ENCODE data around the gene PPIF.

PPIF gene

GRCh38 chr10:79393221-79393923, 46.1 kb downstream of the PPIF start:
- Mint-ChIP-seq H3K27me3 (peaks cover 3% of the 10 kb centered on the region), H3K4me1 (peaks cover 12% of the 10 kb centered on the region), H3K4me3 (no peak overlapping the region), H3K27ac (no peak overlapping the region), H3K9me3 (no peaks in the 10 kb centered on the region), H3K36me3 (peaks cover 2% of the 10 kb centered on the region)
- ATAC-seq (ENCODE audit: low read depth) (no peak), DNase-seq (ENCODE audit: low spot score in 2 of 2) (no peak)

DNA sequence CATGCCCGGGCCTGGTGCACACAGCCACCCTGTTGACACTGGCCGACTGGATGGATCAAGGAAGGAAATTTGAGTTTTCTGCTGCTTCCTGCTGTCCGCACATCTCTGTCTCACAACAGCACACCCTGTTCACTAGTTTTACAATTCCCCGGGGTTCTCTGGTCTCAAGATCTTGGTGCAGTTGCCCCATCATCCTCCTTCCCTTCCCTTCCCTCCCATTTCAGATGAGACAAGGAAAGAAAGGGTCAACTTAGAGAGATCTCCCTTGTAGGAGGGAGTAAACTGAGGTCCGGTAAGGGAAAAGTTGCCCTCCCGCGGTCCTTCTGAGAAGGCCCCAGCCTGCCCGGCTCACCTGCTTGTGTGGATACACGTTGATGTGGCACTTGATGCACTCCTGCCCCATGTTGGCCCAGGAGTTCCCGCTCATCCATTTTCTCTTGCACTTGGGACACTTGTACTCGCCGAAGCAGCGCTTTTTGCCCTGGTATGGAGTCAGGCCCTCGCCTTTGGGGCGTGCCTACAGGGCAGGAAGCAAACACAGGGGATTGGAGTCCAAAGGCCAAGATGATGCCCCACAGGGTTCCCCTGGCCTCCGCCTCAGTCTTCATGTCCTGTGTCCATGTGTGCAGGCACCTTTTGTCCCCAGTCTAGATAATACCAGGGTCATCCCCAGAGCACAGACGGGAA, 46.8 kb downstream of the PPIF start:
- Mint-ChIP-seq H3K4me3 (no peak overlapping the region), H3K27me3 (peaks cover 3% of the 10 kb centered on the region), H3K9me3 (no peaks in the 10 kb centered on the region), H3K27ac (no peak overlapping the region), H3K36me3 (peaks cover 2% of the 10 kb centered on the region), H3K4me1 (peaks cover 6% of the 10 kb centered on the region)
- DNase-seq (ENCODE audit: low spot score in 2 of 2): no peak
- ATAC-seq (ENCODE audit: low read depth): no peak

GRCh38 chr10:79394664-79395063, 47.4 kb downstream of the PPIF start:
- H3K36me3 Mint-ChIP-seq: peaks cover 2% of the 10 kb centered on the region
- H3K27me3 Mint-ChIP-seq: peaks cover 3% of the 10 kb centered on the region
- peaks cover 3% of the 10 kb centered on the region for H3K4me1 Mint-ChIP-seq
- H3K9me3 Mint-ChIP-seq: no peaks in the 10 kb centered on the region
- no peak overlapping the region for H3K27ac Mint-ChIP-seq
- no peak for DNase-seq (ENCODE audit: low spot score in 2 of 2)
- H3K4me3 Mint-ChIP-seq: no peak overlapping the region
- no peak for ATAC-seq (ENCODE audit: low read depth)

DNA sequence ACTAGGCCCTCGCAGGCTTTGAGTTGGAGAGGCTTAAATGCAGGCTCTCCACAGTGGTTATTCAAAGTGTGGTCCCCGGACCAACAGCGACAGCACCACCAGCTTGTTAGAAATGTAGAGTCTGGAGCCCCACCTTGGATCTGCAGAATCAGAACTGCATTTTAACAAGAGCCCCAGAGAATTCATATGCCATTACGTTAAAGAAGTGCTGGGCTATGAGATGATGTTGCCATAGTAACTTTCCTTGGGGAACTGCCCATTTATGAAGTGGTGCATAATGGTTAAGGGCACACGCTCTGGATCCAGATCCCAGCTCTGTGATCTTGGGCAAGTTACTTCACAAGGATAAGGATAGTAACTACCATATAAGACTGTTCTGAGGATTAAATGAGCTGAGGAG, 49.3 kb downstream of the PPIF start:
- Mint-ChIP-seq H3K9me3 (no peaks in the 10 kb centered on the region), H3K4me1 (no peaks in the 10 kb centered on the region), H3K36me3 (peaks cover 2% of the 10 kb centered on the region)

GRCh38 chr10:79397051-79397450, 49.8 kb downstream of the PPIF start:
- peaks cover 3% of the 10 kb centered on the region for H3K27me3 Mint-ChIP-seq
- no peak for ATAC-seq (ENCODE audit: low read depth)
- no peaks in the 10 kb centered on the region for H3K9me3 Mint-ChIP-seq
- DNase-seq (ENCODE audit: low spot score in 2 of 2): no peak
- no peak overlapping the region for H3K27ac Mint-ChIP-seq
- H3K36me3 Mint-ChIP-seq: peaks cover 2% of the 10 kb centered on the region
- no peak overlapping the region for H3K4me3 Mint-ChIP-seq
- no peaks in the 10 kb centered on the region for H3K4me1 Mint-ChIP-seq

More for the DNA sequence above, 49.3 kb downstream of the PPIF start:
- Mint-ChIP-seq H3K4me3 (no peak overlapping the region), H3K27me3 (peaks cover 3% of the 10 kb centered on the region), H3K27ac (no peak overlapping the region)
- DNase-seq (ENCODE audit: low spot score in 2 of 2) (no peak), ATAC-seq (ENCODE audit: low read depth) (no peak)

DNA sequence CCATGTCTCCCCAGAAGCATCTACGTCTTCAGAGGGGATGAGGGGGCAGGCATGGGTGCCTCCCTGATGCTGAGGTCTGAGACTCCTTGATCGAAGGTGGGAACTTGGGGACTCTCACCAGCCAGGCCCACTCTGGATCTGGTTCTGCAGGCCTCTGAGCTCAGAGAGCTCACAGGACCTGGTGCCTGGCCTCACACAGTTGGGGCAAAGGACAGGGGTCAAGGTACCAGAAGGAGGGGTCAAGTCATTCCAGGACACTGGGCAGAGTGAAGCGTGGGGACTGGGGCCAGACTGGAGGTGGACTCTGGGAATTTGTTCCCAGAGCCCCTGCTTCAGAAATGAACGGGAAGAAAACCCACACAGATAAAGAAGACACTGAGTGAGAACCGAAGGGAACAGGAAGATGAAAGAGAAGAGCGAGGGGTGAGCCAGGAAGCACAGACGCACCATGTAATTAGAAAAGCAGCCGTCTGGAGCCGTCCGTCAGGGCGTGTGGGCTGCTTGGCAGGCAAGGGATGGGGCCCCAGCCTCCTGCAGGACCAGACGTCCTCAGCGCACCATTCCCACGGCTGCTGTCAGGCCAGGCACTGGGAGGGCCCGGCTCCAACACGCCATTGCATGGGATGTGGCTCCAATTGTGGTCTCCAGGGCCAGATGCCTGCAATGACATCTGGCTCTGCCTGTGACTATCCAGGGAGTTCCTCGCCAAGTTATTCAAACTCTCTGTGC, 50.5 kb downstream of the PPIF start:
- H3K27me3 Mint-ChIP-seq: peaks cover under 1% of the 10 kb centered on the region
- ATAC-seq (ENCODE audit: low read depth) (no peak), DNase-seq (ENCODE audit: low spot score in 2 of 2) (no peak)
- H3K4me3 Mint-ChIP-seq: no peak overlapping the region
- no peaks in the 10 kb centered on the region for H3K9me3 Mint-ChIP-seq
- H3K4me1 Mint-ChIP-seq: no peaks in the 10 kb centered on the region
- no peak overlapping the region for H3K27ac Mint-ChIP-seq
- peaks cover 2% of the 10 kb centered on the region for H3K36me3 Mint-ChIP-seq

GRCh38 chr10:79398642-79399041, 51.4 kb downstream of the PPIF start:
- Mint-ChIP-seq H3K4me3 (no peak overlapping the region), H3K36me3 (peaks cover 2% of the 10 kb centered on the region), H3K9me3 (no peaks in the 10 kb centered on the region), H3K4me1 (peaks cover 2% of the 10 kb centered on the region), H3K27me3 (peaks cover 6% of the 10 kb centered on the region), H3K27ac (no peak overlapping the region)
- ATAC-seq (ENCODE audit: low read depth) (no peak), DNase-seq (ENCODE audit: low spot score in 2 of 2) (no peak)

GRCh38 chr10:79399223-79399831, 52.1 kb downstream of the PPIF start:
- Mint-ChIP-seq H3K36me3 (peaks cover 2% of the 10 kb centered on the region), H3K9me3 (no peaks in the 10 kb centered on the region), H3K4me3 (no peak overlapping the region), H3K27me3 (peaks cover 8% of the 10 kb centered on the region), H3K27ac (no peak overlapping the region), H3K4me1 (peaks cover 2% of the 10 kb centered on the region)
- ATAC-seq (ENCODE audit: low read depth) (no peak), DNase-seq (ENCODE audit: low spot score in 2 of 2) (no peak)

DNA sequence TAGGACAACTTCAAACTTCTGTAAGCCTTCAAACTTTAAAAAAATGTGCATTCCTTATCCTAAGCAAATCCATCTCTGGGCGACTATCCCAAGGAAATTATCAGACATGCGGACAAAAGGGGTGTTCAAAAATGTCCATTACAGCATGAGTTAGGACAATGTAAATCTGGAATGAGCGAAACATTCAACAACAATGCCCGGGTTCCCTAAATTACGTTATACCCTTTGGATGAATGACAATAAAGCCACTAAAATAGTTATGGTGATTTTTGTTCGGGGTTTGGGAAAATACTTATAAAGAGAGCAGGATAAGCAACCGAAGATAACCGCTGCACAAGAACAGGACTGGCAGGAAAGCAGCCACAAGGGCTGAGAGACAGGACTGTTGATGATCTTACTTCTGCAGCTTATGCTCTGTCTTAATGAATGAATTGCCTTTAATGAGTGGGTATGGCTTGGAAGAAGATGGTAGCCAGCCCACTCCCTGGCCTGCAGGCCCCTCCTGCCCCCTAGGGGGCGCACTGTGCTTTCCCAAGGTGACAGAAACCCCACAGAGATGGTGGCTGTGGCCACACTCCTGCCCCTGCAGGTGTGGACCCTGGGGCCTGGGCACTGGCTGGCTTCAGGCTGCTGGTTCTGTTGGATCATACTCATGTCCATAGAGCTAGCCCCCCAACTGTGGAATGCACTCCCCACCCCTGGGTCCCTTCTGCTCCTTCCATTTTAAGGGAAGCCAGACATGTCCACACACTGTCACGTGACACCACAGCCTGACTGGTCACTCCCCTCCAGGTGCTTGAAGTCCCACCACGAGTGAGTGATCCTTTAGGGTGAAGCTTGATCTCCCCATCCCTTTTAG, 53.1 kb downstream of the PPIF start:
- Mint-ChIP-seq H3K4me3 (no peak overlapping the region), H3K27ac (no peak overlapping the region), H3K4me1 (peaks cover 2% of the 10 kb centered on the region), H3K9me3 (no peaks in the 10 kb centered on the region), H3K36me3 (peaks cover 2% of the 10 kb centered on the region), H3K27me3 (peaks cover 10% of the 10 kb centered on the region)
- peak in 1 of 2 donors; percentile 17 for DNase-seq (ENCODE audit: low spot score in 2 of 2)
- ATAC-seq (ENCODE audit: low read depth): peak; percentile 29

- Mint-ChIP-seq H3K27ac (no peak overlapping the region), H3K27me3 (peaks cover 10% of the 10 kb centered on the region), H3K4me3 (no peak overlapping the region), H3K36me3 (peaks cover 2% of the 10 kb centered on the region), H3K9me3 (no peaks in the 10 kb centered on the region), H3K4me1 (peaks cover 2% of the 10 kb centered on the region)
- no peak for ATAC-seq (ENCODE audit: low read depth)
- no peak for DNase-seq (ENCODE audit: low spot score in 2 of 2)
These were observed 54.0 kb downstream of the PPIF start for GRCh38 chr10:79401015-79401921.

GRCh38 chr10:79402625-79402946, 55.3 kb downstream of the PPIF start:
- H3K4me1 Mint-ChIP-seq: peaks cover 2% of the 10 kb centered on the region
- DNase-seq (ENCODE audit: low spot score in 2 of 2): no peak
- H3K27me3 Mint-ChIP-seq: peaks cover 10% of the 10 kb centered on the region
- peaks cover 2% of the 10 kb centered on the region for H3K36me3 Mint-ChIP-seq
- ATAC-seq (ENCODE audit: low read depth): no peak
- H3K9me3 Mint-ChIP-seq: no peaks in the 10 kb centered on the region
- H3K4me3 Mint-ChIP-seq: no peak overlapping the region
- H3K27ac Mint-ChIP-seq: no peak overlapping the region

- H3K27ac Mint-ChIP-seq: no peak overlapping the region
- no peak overlapping the region for H3K4me3 Mint-ChIP-seq
- DNase-seq (ENCODE audit: low spot score in 2 of 2) (no peak), ATAC-seq (ENCODE audit: low read depth) (no peak)
- peaks cover 10% of the 10 kb centered on the region for H3K27me3 Mint-ChIP-seq
- H3K4me1 Mint-ChIP-seq: peaks cover 2% of the 10 kb centered on the region
- H3K9me3 Mint-ChIP-seq: no peaks in the 10 kb centered on the region
- peaks cover 2% of the 10 kb centered on the region for H3K36me3 Mint-ChIP-seq
These were observed 55.7 kb downstream of the PPIF start for GRCh38 chr10:79402951-79403350.

All from memory B cell (primary cell).